NAMALWA (cell line): ENCODE results near the gene GOLT1A.

Source experiments
- DNase-seq: peaks from one replicate; pipeline ENCODE4 v3.0.0-alpha.2; 2015; ENCODE audit warnings: low spot score

GOLT1A gene

GRCh38 chr1:204154568-204155255, 59.1 kb downstream of the GOLT1A start:
- no peak for DNase-seq

GRCh38 chr1:204153667-204154066, 60.1 kb downstream of the GOLT1A start:
- DNase-seq: no peak

- no peak for DNase-seq
Measured at GRCh38 chr1:204152310-204153044, 61.3 kb downstream of the GOLT1A start.

DNA sequence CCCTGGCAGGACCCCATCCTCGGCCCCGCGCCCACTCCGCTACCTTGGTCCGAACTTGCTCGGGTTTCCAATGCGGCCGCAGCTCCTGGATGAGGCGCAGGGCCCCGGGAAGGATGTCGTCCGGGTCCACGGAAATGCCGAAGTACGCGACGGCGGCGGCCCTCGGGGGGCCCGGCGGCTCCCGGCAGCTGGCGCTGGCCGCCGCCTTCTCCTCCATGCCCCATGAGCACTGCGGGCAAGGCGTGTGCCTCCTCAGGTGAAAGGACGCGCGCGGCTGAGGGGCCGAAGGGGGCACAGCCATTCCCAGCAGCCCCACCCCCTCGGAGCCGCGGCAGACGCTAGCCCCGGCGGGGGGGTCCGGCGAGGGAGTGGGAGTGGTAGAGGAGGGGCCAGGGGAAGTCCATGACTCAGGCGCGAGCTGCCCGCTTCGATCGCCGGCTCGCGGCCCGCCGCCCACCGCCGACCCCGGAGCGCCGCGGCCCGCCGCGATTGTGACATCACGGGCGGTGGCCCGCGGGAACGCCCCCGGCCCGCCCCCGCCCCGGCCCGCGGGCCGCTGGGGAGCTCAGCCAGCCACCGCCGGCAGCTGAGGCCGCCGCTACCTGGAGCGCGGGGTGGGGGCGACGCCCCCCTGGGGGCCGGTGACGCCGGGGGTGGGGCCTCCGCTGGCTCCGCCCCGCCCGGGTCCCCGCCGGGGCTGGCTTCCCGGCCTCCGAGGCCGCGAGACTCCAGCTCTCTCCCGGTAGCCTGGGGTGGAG, 62.1 kb downstream of the GOLT1A start, which contains the start of gene ETNK2:
ETNK2 (minus strand) TSS at position 493 of the 758 bp plus-strand sequence; CDS start at position 301, 192 bp downstream.
- no peak for DNase-seq

- no peak for DNase-seq
Measured at GRCh38 chr1:204150702-204151551, 62.9 kb downstream of the GOLT1A start.

- no peak for DNase-seq
Measured at GRCh38 chr1:204149635-204150565, 63.9 kb downstream of the GOLT1A start.

DNA sequence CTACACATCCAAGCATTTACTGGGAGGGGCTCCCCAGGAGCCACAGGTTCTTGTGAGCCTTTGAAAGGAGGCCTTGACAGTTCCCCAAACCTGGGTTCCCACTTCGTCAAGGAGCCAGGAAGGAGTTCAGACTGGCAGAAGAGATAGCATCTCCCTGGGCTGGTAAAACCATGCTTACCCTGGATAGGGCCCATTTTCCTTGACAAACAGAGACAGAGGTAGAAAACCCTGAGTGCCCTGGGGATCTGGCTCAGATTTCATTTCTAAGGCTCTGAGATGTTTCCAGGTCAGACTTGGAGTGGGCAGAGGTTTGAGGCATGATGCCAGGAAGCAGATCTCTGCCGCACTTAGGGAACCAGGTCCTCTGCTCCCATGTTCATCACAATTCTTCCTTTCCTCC, 64.7 kb downstream of the GOLT1A start:
- no peak for DNase-seq
